ENCODE data around the gene IL17A.

IL17A gene

GRCh38 chr6:52209770-52210169 lies 23.6 kb downstream of the IL17A start:
- H3K36me3 ChIP-seq (ENCODE audit: control insufficient read depth in 5 of 5, insufficient read depth in 5 of 5, low read length in 5 of 5), result no peaks in the 10 kb centered on the region
- H3K9ac ChIP-seq (ENCODE audit: low read length in 5 of 5), result no peak overlapping the region
- H3K4me1 ChIP-seq (ENCODE audit: control insufficient read depth in 5 of 5, insufficient read depth in 5 of 5, low read length in 5 of 5), result no peaks in the 10 kb centered on the region
- no peaks in the 10 kb centered on the region for H3K27me3 ChIP-seq (ENCODE audit: control insufficient read depth in 5 of 5, insufficient read depth in 4 of 5, low read length in 5 of 5)
- no peak overlapping the region for H3K4me3 ChIP-seq (ENCODE audit: low read depth in 1 of 5, low read length in 5 of 5)
- H3K27ac ChIP-seq (ENCODE audit: low read depth, low read length), result no peak overlapping the region
- H3K9me3 ChIP-seq (ENCODE audit: control insufficient read depth in 5 of 5, low read length in 5 of 5), result no peaks in the 10 kb centered on the region

- no peak overlapping the region for H3K9ac ChIP-seq (ENCODE audit: low read length in 5 of 5)
- H3K27ac ChIP-seq (ENCODE audit: low read depth, low read length), result no peak overlapping the region
- no peaks in the 10 kb centered on the region for H3K27me3 ChIP-seq (ENCODE audit: control insufficient read depth in 5 of 5, insufficient read depth in 4 of 5, low read length in 5 of 5)
- H3K9me3 ChIP-seq (ENCODE audit: control insufficient read depth in 5 of 5, low read length in 5 of 5), result no peaks in the 10 kb centered on the region
- H3K36me3 ChIP-seq (ENCODE audit: control insufficient read depth in 5 of 5, insufficient read depth in 5 of 5, low read length in 5 of 5), result no peaks in the 10 kb centered on the region
- no peak overlapping the region for H3K4me3 ChIP-seq (ENCODE audit: low read depth in 1 of 5, low read length in 5 of 5)
- H3K4me1 ChIP-seq (ENCODE audit: control insufficient read depth in 5 of 5, insufficient read depth in 5 of 5, low read length in 5 of 5), result no peaks in the 10 kb centered on the region
Measured at GRCh38 chr6:52210227-52210626, 24.1 kb downstream of the IL17A start.

GRCh38 chr6:52213127-52213526 lies 27.0 kb downstream of the IL17A start:
- H3K4me3 ChIP-seq (ENCODE audit: low read depth in 1 of 5, low read length in 5 of 5), result no peak overlapping the region
- H3K36me3 ChIP-seq (ENCODE audit: control insufficient read depth in 5 of 5, insufficient read depth in 5 of 5, low read length in 5 of 5), result no peaks in the 10 kb centered on the region
- H3K27me3 ChIP-seq (ENCODE audit: control insufficient read depth in 5 of 5, insufficient read depth in 4 of 5, low read length in 5 of 5), result no peaks in the 10 kb centered on the region
- H3K9me3 ChIP-seq (ENCODE audit: control insufficient read depth in 5 of 5, low read length in 5 of 5), result no peaks in the 10 kb centered on the region
- no peaks in the 10 kb centered on the region for H3K4me1 ChIP-seq (ENCODE audit: control insufficient read depth in 5 of 5, insufficient read depth in 5 of 5, low read length in 5 of 5)
- H3K9ac ChIP-seq (ENCODE audit: low read length in 5 of 5), result no peak overlapping the region
- no peak overlapping the region for H3K27ac ChIP-seq (ENCODE audit: low read depth, low read length)

GRCh38 chr6:52215787-52216186 lies 29.6 kb downstream of the IL17A start:
- H3K9me3 ChIP-seq (ENCODE audit: control insufficient read depth in 5 of 5, low read length in 5 of 5), result no peaks in the 10 kb centered on the region
- no peak overlapping the region for H3K9ac ChIP-seq (ENCODE audit: low read length in 5 of 5)
- H3K27me3 ChIP-seq (ENCODE audit: control insufficient read depth in 5 of 5, insufficient read depth in 4 of 5, low read length in 5 of 5), result no peaks in the 10 kb centered on the region
- no peaks in the 10 kb centered on the region for H3K36me3 ChIP-seq (ENCODE audit: control insufficient read depth in 5 of 5, insufficient read depth in 5 of 5, low read length in 5 of 5)
- no peak overlapping the region for H3K4me3 ChIP-seq (ENCODE audit: low read depth in 1 of 5, low read length in 5 of 5)
- H3K4me1 ChIP-seq (ENCODE audit: control insufficient read depth in 5 of 5, insufficient read depth in 5 of 5, low read length in 5 of 5), result no peaks in the 10 kb centered on the region
- H3K27ac ChIP-seq (ENCODE audit: low read depth, low read length), result no peak overlapping the region

- Histone ChIP-seq H3K9me3 (ENCODE audit: control insufficient read depth in 5 of 5, low read length in 5 of 5) (no peaks in the 10 kb centered on the region), H3K36me3 (ENCODE audit: control insufficient read depth in 5 of 5, insufficient read depth in 5 of 5, low read length in 5 of 5) (no peaks in the 10 kb centered on the region)
Measured at GRCh38 chr6:52216932-52217575, 30.9 kb downstream of the IL17A start.

GRCh38 chr6:52217761-52218160 lies 31.6 kb downstream of the IL17A start:
- H3K36me3 ChIP-seq (ENCODE audit: control insufficient read depth in 5 of 5, insufficient read depth in 5 of 5, low read length in 5 of 5), result no peaks in the 10 kb centered on the region
- H3K9ac ChIP-seq (ENCODE audit: low read length in 5 of 5), result no peak overlapping the region
- H3K27ac ChIP-seq (ENCODE audit: low read depth, low read length), result no peak overlapping the region
- no peaks in the 10 kb centered on the region for H3K4me1 ChIP-seq (ENCODE audit: control insufficient read depth in 5 of 5, insufficient read depth in 5 of 5, low read length in 5 of 5)
- no peaks in the 10 kb centered on the region for H3K27me3 ChIP-seq (ENCODE audit: control insufficient read depth in 5 of 5, insufficient read depth in 4 of 5, low read length in 5 of 5)
- no peak overlapping the region for H3K4me3 ChIP-seq (ENCODE audit: low read depth in 1 of 5, low read length in 5 of 5)
- H3K9me3 ChIP-seq (ENCODE audit: control insufficient read depth in 5 of 5, low read length in 5 of 5), result no peaks in the 10 kb centered on the region

More at GRCh38 chr6:52216932-52217575, 30.9 kb downstream of the IL17A start:
- H3K27me3 ChIP-seq (ENCODE audit: control insufficient read depth in 5 of 5, insufficient read depth in 4 of 5, low read length in 5 of 5), result no peaks in the 10 kb centered on the region
- H3K4me3 ChIP-seq (ENCODE audit: low read depth in 1 of 5, low read length in 5 of 5), result no peak overlapping the region
- no peaks in the 10 kb centered on the region for H3K4me1 ChIP-seq (ENCODE audit: control insufficient read depth in 5 of 5, insufficient read depth in 5 of 5, low read length in 5 of 5)
- H3K9ac ChIP-seq (ENCODE audit: low read length in 5 of 5), result no peak overlapping the region
- no peak overlapping the region for H3K27ac ChIP-seq (ENCODE audit: low read depth, low read length)

DNA sequence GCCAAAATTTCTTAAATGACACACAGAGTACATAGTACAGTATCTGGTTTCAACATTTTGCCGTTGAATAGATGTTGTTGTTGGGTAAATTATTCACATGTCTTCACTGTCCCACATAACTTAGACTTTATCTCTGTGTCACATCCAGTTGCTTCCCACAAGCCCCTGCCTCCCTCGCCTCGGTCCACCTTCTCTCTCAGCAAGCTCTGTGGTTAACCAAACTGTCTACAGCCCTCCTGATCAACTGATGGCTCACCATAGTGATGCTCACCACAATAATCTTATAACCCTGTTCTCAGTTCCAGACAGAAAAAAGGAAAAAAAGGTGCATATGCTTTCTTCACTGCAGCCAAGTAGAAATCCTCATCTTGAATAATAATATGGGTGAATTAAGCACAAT lies 35.1 kb downstream of the IL17A start:
- Histone ChIP-seq H3K27me3 (ENCODE audit: control insufficient read depth in 5 of 5, insufficient read depth in 4 of 5, low read length in 5 of 5) (no peaks in the 10 kb centered on the region), H3K36me3 (ENCODE audit: control insufficient read depth in 5 of 5, insufficient read depth in 5 of 5, low read length in 5 of 5) (no peaks in the 10 kb centered on the region), H3K4me3 (ENCODE audit: low read depth in 1 of 5, low read length in 5 of 5) (no peak overlapping the region), H3K9ac (ENCODE audit: low read length in 5 of 5) (no peak overlapping the region), H3K27ac (ENCODE audit: low read depth, low read length) (no peak overlapping the region), H3K9me3 (ENCODE audit: control insufficient read depth in 5 of 5, low read length in 5 of 5) (no peaks in the 10 kb centered on the region), H3K4me1 (ENCODE audit: control insufficient read depth in 5 of 5, insufficient read depth in 5 of 5, low read length in 5 of 5) (no peaks in the 10 kb centered on the region)

- Histone ChIP-seq H3K4me1 (ENCODE audit: control insufficient read depth in 5 of 5, insufficient read depth in 5 of 5, low read length in 5 of 5) (no peaks in the 10 kb centered on the region), H3K9ac (ENCODE audit: low read length in 5 of 5) (no peak overlapping the region), H3K9me3 (ENCODE audit: control insufficient read depth in 5 of 5, low read length in 5 of 5) (no peaks in the 10 kb centered on the region), H3K27ac (ENCODE audit: low read depth, low read length) (no peak overlapping the region), H3K27me3 (ENCODE audit: control insufficient read depth in 5 of 5, insufficient read depth in 4 of 5, low read length in 5 of 5) (no peaks in the 10 kb centered on the region), H3K36me3 (ENCODE audit: control insufficient read depth in 5 of 5, insufficient read depth in 5 of 5, low read length in 5 of 5) (no peaks in the 10 kb centered on the region), H3K4me3 (ENCODE audit: low read depth in 1 of 5, low read length in 5 of 5) (no peak overlapping the region)
Measured at GRCh38 chr6:52227495-52227894, 41.3 kb downstream of the IL17A start.

DNA sequence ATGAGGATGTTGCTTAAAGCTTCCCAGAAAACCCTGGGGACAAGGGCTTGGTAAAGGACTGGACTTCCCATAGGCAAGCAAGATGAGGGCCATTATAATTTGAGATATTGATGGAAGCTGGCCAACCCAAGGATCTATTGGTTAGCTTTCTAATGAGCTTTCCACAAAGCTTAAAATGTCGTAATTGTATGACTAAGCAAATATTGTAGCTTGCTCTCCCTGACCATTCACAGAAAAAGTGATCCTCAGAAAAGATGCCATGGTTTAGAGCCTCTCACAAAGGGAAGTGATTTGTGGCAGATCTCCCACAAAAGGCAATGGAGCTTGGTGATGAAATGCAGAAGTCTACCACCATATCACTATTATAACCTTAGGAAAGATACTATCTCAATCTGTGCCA lies 44.5 kb downstream of the IL17A start:
- Histone ChIP-seq H3K27ac (ENCODE audit: low read depth, low read length) (no peak overlapping the region), H3K9me3 (ENCODE audit: control insufficient read depth in 5 of 5, low read length in 5 of 5) (no peaks in the 10 kb centered on the region), H3K27me3 (ENCODE audit: control insufficient read depth in 5 of 5, insufficient read depth in 4 of 5, low read length in 5 of 5) (no peaks in the 10 kb centered on the region), H3K9ac (ENCODE audit: low read length in 5 of 5) (no peak overlapping the region), H3K36me3 (ENCODE audit: control insufficient read depth in 5 of 5, insufficient read depth in 5 of 5, low read length in 5 of 5) (no peaks in the 10 kb centered on the region), H3K4me1 (ENCODE audit: control insufficient read depth in 5 of 5, insufficient read depth in 5 of 5, low read length in 5 of 5) (no peaks in the 10 kb centered on the region), H3K4me3 (ENCODE audit: low read depth in 1 of 5, low read length in 5 of 5) (no peak overlapping the region)

DNA sequence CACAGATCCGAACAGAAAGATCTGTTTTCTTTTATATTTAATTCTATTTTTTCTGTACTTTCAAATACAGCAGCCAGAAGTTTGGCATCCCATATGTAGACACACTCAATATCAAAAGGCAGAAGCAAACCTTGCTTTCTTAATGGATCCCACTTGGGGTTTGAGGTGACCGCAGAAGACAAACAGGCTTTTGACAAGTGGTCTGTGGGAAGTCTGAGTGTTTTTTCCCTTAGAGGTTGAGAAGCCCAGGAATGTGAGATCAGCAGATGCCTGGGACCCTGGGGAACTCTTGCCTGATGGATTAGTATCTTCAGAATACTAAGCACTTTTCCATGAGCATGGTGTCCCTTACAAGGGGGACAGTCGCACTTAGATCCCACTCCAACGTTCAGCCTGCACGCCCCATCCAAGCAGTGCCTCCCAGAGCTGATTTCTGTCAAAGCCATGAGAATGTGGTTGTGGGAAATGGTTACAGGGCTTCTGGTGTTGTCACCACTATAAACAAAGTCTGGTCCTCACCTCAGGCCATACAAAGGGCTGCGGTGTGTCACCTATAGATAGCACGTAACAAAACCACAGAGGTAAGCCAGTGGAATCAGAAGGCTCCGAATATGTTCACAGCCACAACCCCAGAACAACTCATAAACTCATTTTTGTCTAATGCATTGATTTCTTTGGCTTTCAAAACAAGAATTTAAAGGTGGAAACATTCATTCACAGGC lies 45.4 kb downstream of the IL17A start:
- H3K9ac ChIP-seq (ENCODE audit: low read length in 5 of 5), result no peak overlapping the region
- no peak overlapping the region for H3K4me3 ChIP-seq (ENCODE audit: low read depth in 1 of 5, low read length in 5 of 5)
- H3K36me3 ChIP-seq (ENCODE audit: control insufficient read depth in 5 of 5, insufficient read depth in 5 of 5, low read length in 5 of 5), result no peaks in the 10 kb centered on the region
- H3K27ac ChIP-seq (ENCODE audit: low read depth, low read length), result no peak overlapping the region
- H3K9me3 ChIP-seq (ENCODE audit: control insufficient read depth in 5 of 5, low read length in 5 of 5), result no peaks in the 10 kb centered on the region
- H3K27me3 ChIP-seq (ENCODE audit: control insufficient read depth in 5 of 5, insufficient read depth in 4 of 5, low read length in 5 of 5), result peaks cover 0 to 5% (median 0%) of the 10 kb centered on the region in 5 donors
- no peaks in the 10 kb centered on the region for H3K4me1 ChIP-seq (ENCODE audit: control insufficient read depth in 5 of 5, insufficient read depth in 5 of 5, low read length in 5 of 5)

All from subcutaneous abdominal adipose tissue (tissue), 5 donors.